CD1c-positive myeloid dendritic cell (primary cell): Measurements from ENCODE around the gene EPB41L4A.
"Not testable (repeated sequence)": the region's sequence is repeated elsewhere in the genome, so short reads cannot be mapped to it uniquely, and the experiment has no call there.

ENCODE experiments used
- DNase-seq: peaks from one replicate; pipeline ENCODE4 v3.0.0-alpha.2; 2016; ENCODE audit errors: extremely low spot score

The EPB41L4A gene

GRCh38 chr5:112403069-112403468 lies 16.0 kb downstream of the EPB41L4A start:
- DNase-seq = no peak

GRCh38 chr5:112401924-112402323 lies 17.2 kb downstream of the EPB41L4A start:
- no peak for DNase-seq

- no peak for DNase-seq
Observed at GRCh38 chr5:112397690-112398089, 21.4 kb downstream of the EPB41L4A start.

GRCh38 chr5:112396430-112396829 lies 22.6 kb downstream of the EPB41L4A start:
- DNase-seq = no peak

GRCh38 chr5:112395299-112395698 lies 23.8 kb downstream of the EPB41L4A start:
- DNase-seq = not testable (repeated sequence)

- DNase-seq = no peak
Observed at GRCh38 chr5:112390327-112390726, 28.8 kb downstream of the EPB41L4A start.

GRCh38 chr5:112388739-112389138 lies 30.3 kb downstream of the EPB41L4A start:
- no peak for DNase-seq

GRCh38 chr5:112388074-112388473 lies 31.0 kb downstream of the EPB41L4A start:
- no peak for DNase-seq

GRCh38 chr5:112386766-112387165 lies 32.3 kb downstream of the EPB41L4A start:
- DNase-seq = no peak

- no peak for DNase-seq
Observed at GRCh38 chr5:112385969-112386368, 33.1 kb downstream of the EPB41L4A start.

- no peak for DNase-seq
Observed at GRCh38 chr5:112385566-112385965, 33.5 kb downstream of the EPB41L4A start.

- no peak for DNase-seq
Observed at GRCh38 chr5:112384523-112384922, 34.6 kb downstream of the EPB41L4A start.

GRCh38 chr5:112382886-112383285 lies 36.2 kb downstream of the EPB41L4A start:
- no peak for DNase-seq

- DNase-seq = no peak
Observed at GRCh38 chr5:112381521-112381920, 37.6 kb downstream of the EPB41L4A start.

GRCh38 chr5:112379542-112380325 lies 39.3 kb downstream of the EPB41L4A start:
- no peak for DNase-seq

- no peak for DNase-seq
Observed at GRCh38 chr5:112374818-112375217, 44.3 kb downstream of the EPB41L4A start.

GRCh38 chr5:112374356-112374755 lies 44.7 kb downstream of the EPB41L4A start:
- DNase-seq = no peak

GRCh38 chr5:112373885-112374284 lies 45.2 kb downstream of the EPB41L4A start:
- DNase-seq = no peak

- no peak for DNase-seq
Observed at GRCh38 chr5:112372543-112372942, 46.5 kb downstream of the EPB41L4A start.

GRCh38 chr5:112371067-112371466 lies 48.0 kb downstream of the EPB41L4A start:
- no peak for DNase-seq

GRCh38 chr5:112367400-112367799 lies 51.7 kb downstream of the EPB41L4A start:
- no peak for DNase-seq

GRCh38 chr5:112366987-112367386 lies 52.1 kb downstream of the EPB41L4A start:
- DNase-seq = no peak

- not testable (repeated sequence) for DNase-seq
Observed at GRCh38 chr5:112360740-112361139, 58.3 kb downstream of the EPB41L4A start.
